Activated T-cell treated with anti-CD3 and anti-CD28 coated beads for 4 hours (primary cell): Measurements from ENCODE around the gene ASZ1.

ENCODE experiments used
- DNase-seq: peaks from one replicate; pipeline ENCODE4 v3.0.0-alpha.2; 2020

Gene ASZ1

GRCh38 chr7:117401293-117402002 is 25.8 kb downstream of the ASZ1 start:
- DNase-seq = no peak

- DNase-seq = no peak
Observed at GRCh38 chr7:117399820-117400422, 27.4 kb downstream of the ASZ1 start.

GRCh38 chr7:117395743-117396142 is 31.6 kb downstream of the ASZ1 start:
- DNase-seq = no peak

GRCh38 chr7:117393781-117394180 is 33.5 kb downstream of the ASZ1 start:
- DNase-seq = no peak

GRCh38 chr7:117389871-117390270 is 37.4 kb downstream of the ASZ1 start:
- no peak for DNase-seq

GRCh38 chr7:117386110-117386706 is 41.1 kb downstream of the ASZ1 start:
- DNase-seq = no peak

GRCh38 chr7:117385363-117386109 is 41.8 kb downstream of the ASZ1 start:
- DNase-seq = no peak

GRCh38 chr7:117384688-117385362 is 42.5 kb downstream of the ASZ1 start:
- DNase-seq = no peak

GRCh38 chr7:117383483-117384189 is 43.7 kb downstream of the ASZ1 start:
- no peak for DNase-seq

GRCh38 chr7:117383046-117383445 is 44.2 kb downstream of the ASZ1 start:
- DNase-seq = no peak

- no peak for DNase-seq
Observed at GRCh38 chr7:117381362-117381761, 45.9 kb downstream of the ASZ1 start.

GRCh38 chr7:117375380-117375779 is 51.9 kb downstream of the ASZ1 start:
- no peak for DNase-seq

- no peak for DNase-seq
Observed at GRCh38 chr7:117372073-117372472, 55.2 kb downstream of the ASZ1 start.

- no peak for DNase-seq
Observed at GRCh38 chr7:117364339-117365080, 62.8 kb downstream of the ASZ1 start.

GRCh38 chr7:117362294-117362888 is 64.9 kb downstream of the ASZ1 start:
- DNase-seq = no peak

- no peak for DNase-seq
Observed at GRCh38 chr7:117350027-117350426, 77.3 kb downstream of the ASZ1 start.

GRCh38 chr7:117349570-117349969 is 77.7 kb downstream of the ASZ1 start:
- no peak for DNase-seq

- DNase-seq = no peak
Observed at GRCh38 chr7:117347962-117348672, 79.2 kb downstream of the ASZ1 start.

- no peak for DNase-seq
Observed at GRCh38 chr7:117347480-117347879, 79.8 kb downstream of the ASZ1 start.

GRCh38 chr7:117346161-117346560 is 81.1 kb downstream of the ASZ1 start:
- no peak for DNase-seq

- DNase-seq = no peak
Observed at GRCh38 chr7:117338020-117338419, 89.3 kb downstream of the ASZ1 start.
